GM12878 (cell line): ENCODE measurements around the gene ZBTB38. TPM values are rescaled to one million over a fixed set of nuclear protein-coding genes. Genes with fewer than 3 reads are reported as not detected.

ENCODE experiments used
- ATAC-seq: fragments of 200-7000 bp; cut with Tn5 transposase; 3 replicates; pipeline ENCODE4 v1.9.1; 2020; ENCODE audit warnings: mild to moderate bottlenecking, moderate library complexity
- BruUV-seq: library from RNA; stranded (reverse); fragments of 400-500 nt; replicated peaks from 2 replicates; lab custom pipeline; 2021; lab: Mats Ljungman, UMichigan
- CTCF ChIA-PET: fragments of 300-600 bp; sonication (Branson Sonifier 250); formaldehyde crosslinking; extraction: SDS; loops from one replicate; lab custom pipeline; 2021; ENCODE audit warnings: inconsistent platforms; lab: Yijun Ruan, JAX
- POLR2A ChIA-PET: fragments of 350-600 bp; formaldehyde crosslinking; extraction: SDS; loops from one replicate; lab custom pipeline; 2021; ENCODE audit warnings: inconsistent platforms; lab: Charles Lee
- RAD21 ChIA-PET: fragments of 300-600 bp; sonication (Branson Sonifier 250); formaldehyde crosslinking; loops from one replicate; lab custom pipeline; 2023; ENCODE audit warnings: antibody characterized with exemption; ENCODE audit not compliant: unreplicated experiment; lab: Charles Lee
- SMC1A ChIA-PET: fragments of 300-600 bp; sonication (Branson Sonifier 250); formaldehyde crosslinking; loops from one replicate; lab custom pipeline; 2023; ENCODE audit not compliant: unreplicated experiment, uncharacterized antibody; lab: Charles Lee
- DNase-seq: peaks from one replicate; pipeline ENCODE4 v3.0.0-alpha.2; 2011; ENCODE audit warnings: low read depth, low spot score
- FAIRE-seq: peaks from 3 replicates; lab custom pipeline; 2011; peaks lifted over from hg19 to GRCh38; lab: Jason Lieb, UNC
- H2AFZ ChIP-seq: 2 replicates; pipeline ENCODE4 v1.6.0; 2011; ENCODE audit warnings: low read depth, low read length, control low read depth; ENCODE audit not compliant: control insufficient read depth
- H3K27ac ChIP-seq: 2 replicates; pipeline ENCODE4 v1.5.1; 2011; ENCODE audit warnings: control low read depth; ENCODE audit not compliant: control insufficient read depth, insufficient read depth
- H3K27me3 ChIP-seq, 2 experiments: replicated peaks in 1 of 2; 2 replicates each; pipeline versions ENCODE4 v1.6.0 to v1.6.1; 2011; ENCODE audit warnings: low read length in 1 of 2; ENCODE audit not compliant: control insufficient read depth in 2 of 2, insufficient read depth in 2 of 2
- H3K36me3 ChIP-seq, 2 experiments: 2 replicates each; pipeline ENCODE4 v1.5.1; 2011; ENCODE audit warnings: low read length in 1 of 2; ENCODE audit not compliant: control insufficient read depth in 2 of 2, insufficient read depth in 2 of 2
- H3K4me1 ChIP-seq: 2 replicates; pipeline ENCODE4 v1.6.1; 2011; ENCODE audit warnings: mild to moderate bottlenecking, low read length, moderate library complexity, mixed read lengths; ENCODE audit not compliant: control insufficient read depth, insufficient read depth
- H3K4me2 ChIP-seq: 2 replicates; pipeline ENCODE4 v1.6.0; 2011; ENCODE audit warnings: control low read depth; ENCODE audit not compliant: control insufficient read depth, insufficient read depth
- H3K4me3 ChIP-seq: fragments of 200-600 bp; sonication (generic); 2 replicates; pipeline ENCODE4 v1.5.1; 2016
- H3K79me2 ChIP-seq: 2 replicates; pipeline ENCODE4 v1.6.0; 2011; ENCODE audit warnings: low read length; ENCODE audit not compliant: control insufficient read depth, insufficient read depth
- H3K9ac ChIP-seq: 2 replicates; pipeline ENCODE4 v1.8.0; 2011; ENCODE audit warnings: low read length, control low read depth, mixed read lengths; ENCODE audit not compliant: control insufficient read depth, insufficient read depth
- H3K9me3 ChIP-seq: replicated peaks from 3 replicates; pipeline ENCODE4 v1.5.1; 2011; ENCODE audit warnings: mild to moderate bottlenecking, low read length; ENCODE audit not compliant: control insufficient read depth, insufficient read depth
- H4K20me1 ChIP-seq: 2 replicates; pipeline ENCODE4 v1.6.0; 2011; ENCODE audit not compliant: control insufficient read depth, insufficient read depth
- BHLHE40 ChIP-seq, 2 experiments: fragments of 450-650 bp in 1 of 2; IDR thresholded peaks; 2 replicates each; pipeline ENCODE4 v1.6.1; 2011 to 2017; ENCODE audit warnings: low read depth in 2 of 2, borderline replicate concordance in 1 of 2, improper control_type of control experiment in 1 of 2, low read length in 1 of 2, mild to moderate bottlenecking in 1 of 2
- DPF2 ChIP-seq: fragments of 450-650 bp; IDR thresholded peaks from 2 replicates; pipeline ENCODE4 v1.6.1; 2017; ENCODE audit warnings: mild to moderate bottlenecking
- EED ChIP-seq: sonication (generic); IDR thresholded peaks from 2 replicates; pipeline ENCODE4 v1.6.1; 2016; ENCODE audit warnings: antibody characterized with exemption, low read depth
- HDAC6 ChIP-seq: fragments of 200-600 bp; sonication (generic); IDR thresholded peaks from one replicate; pipeline ENCODE4 v1.8.0; 2017; ENCODE audit warnings: antibody characterized with exemption; ENCODE audit not compliant: unreplicated experiment
- KAT2A ChIP-seq: conservative IDR thresholded peaks from 2 replicates; pipeline ENCODE4 v1.6.1; 2011; ENCODE audit warnings: low read depth, low read length; ENCODE audit not compliant: control insufficient read depth
- MEF2B ChIP-seq: fragments of 450-650 bp; IDR thresholded peaks from 2 replicates; pipeline ENCODE4 v1.6.1; 2018; ENCODE audit warnings: mild to moderate bottlenecking, moderate library complexity; ENCODE audit not compliant: partially characterized antibody, poor library complexity, severe bottlenecking
- POLR2A ChIP-seq: IDR thresholded peaks from 2 replicates; pipeline ENCODE4 v1.6.1; 2011; ENCODE audit warnings: low read depth, mild to moderate bottlenecking, low read length
- RBBP5 ChIP-seq: fragments of 200-600 bp; sonication (generic); conservative IDR thresholded peaks from 2 replicates; pipeline ENCODE4 v1.6.1; 2016
- RUNX3 ChIP-seq: IDR thresholded peaks from 2 replicates; pipeline ENCODE4 v1.6.1; 2012; ENCODE audit warnings: low read length, inconsistent platforms
- SMC3 ChIP-seq: IDR thresholded peaks from 2 replicates; pipeline ENCODE4 v1.6.1; 2011; ENCODE audit warnings: low read length, improper control_type of control experiment, borderline replicate concordance
- SUZ12 ChIP-seq: fragments of 200-600 bp; sonication (generic); IDR thresholded peaks from one replicate; pipeline ENCODE4 v1.6.1; 2018; ENCODE audit warnings: antibody characterized with exemption, mild to moderate bottlenecking; ENCODE audit not compliant: unreplicated experiment
- ZNF687 ChIP-seq: fragments of 450-650 bp; IDR thresholded peaks from 2 replicates; pipeline ENCODE4 v1.6.1; 2017; ENCODE audit warnings: mild to moderate bottlenecking, moderate library complexity
- WGBS: methylation state at CpG from one replicate; pipeline ENCODE4 v1.1.6; 2016; ENCODE audit warnings: low lambda C conversion rate; ENCODE audit not compliant: insufficient replicate concordance, insufficient coverage; ENCODE audit errors: missing lambda C conversion rate; 5-methylcytosine and 5-hydroxymethylcytosine counted together
- in situ Hi-C: fragments of 300-500 bp; cut with MboI; formaldehyde crosslinking; loops from 9 replicates; pipeline ENCODE4 v1.14.3; 2018; ENCODE audit warnings: mixed read lengths
- intact Hi-C: fragments of 100-400 bp; cut with micrococcal nuclease; formaldehyde crosslinking; loops from one replicate; pipeline ENCODE4 v1.14.2; 2022; ENCODE audit not compliant: unreplicated experiment
- polyA plus RNA-seq, 11 experiments: library from polyadenylated mRNA; depleted of rRNA in 4 of 11; unstranded in 6 of 11; stranded (reverse) in 5 of 11; fragments of >200 nt; fragmentation: Nextera tagmentation in 4 of 11; fragmentation: Illumina TruSeq in 1 of 11; extraction: Ambion mirVana in 4 of 11; extraction: Trizol in 1 of 11; gene quantifications; 1 replicate in 1 of 11; 2 replicates in 10 of 11; pipeline versions ENCODE4 v1.2.1 to v1.2.3, GENCODE V29; 2011 to 2016; ENCODE audit warnings: inconsistent platforms in 2 of 11, missing spikeins in 2 of 11, low read depth in 1 of 11
- total RNA-seq, 4 experiments: library from RNA; depleted of rRNA in 3 of 4; stranded (reverse); fragments of >200 nt in 3 of 4; fragmentation: Illumina TruSeq in 1 of 4; extraction: Trizol in 1 of 4; gene quantifications; 2 replicates each; pipeline versions ENCODE4 v1.2.1 to v1.2.3, GENCODE V29; 2013 to 2021
- TF ChIP-seq, protein P1 (sequence below): fragments of 450-650 bp; IDR thresholded peaks from 2 replicates; pipeline ENCODE4 v1.6.1; 2017; ENCODE audit warnings: low read depth, mild to moderate bottlenecking, moderate library complexity
- TF ChIP-seq, protein P2 (sequence below): fragments of 450-650 bp; IDR thresholded peaks from 2 replicates; pipeline ENCODE4 v1.6.1; 2018; ENCODE audit warnings: borderline replicate concordance, mild to moderate bottlenecking; ENCODE audit not compliant: partially characterized antibody

ZBTB38 gene
- total and polyA plus RNA-seq, 10 of the 15 experiments (the other 5 are each of a cell fraction or from before 2014, with no cell fraction given): 34.2 to 115 (median 88.6) TPM

GRCh38 chr3:141412087-141412935 lies 44.0 kb downstream of the ZBTB38 start:
- ChIA-PET RAD21 (interaction anchor here (0.9 to 14.3 kb wide), 20 partner anchors 9 to 101 kb away, joined by 3 to 387 read pairs (median 5); no protein-coding TSS in a partner anchor), POLR2A (interaction anchor here (0.6 to 14.2 kb wide), 16 partner anchors 9 to 100 kb away, joined by 3 to 453 read pairs (median 4); no protein-coding TSS in a partner anchor), CTCF (interaction anchor here (0.6 to 11.4 kb wide), 16 partner anchors 9 to 103 kb away, joined by 3 to 107 read pairs (median 8); no protein-coding TSS in a partner anchor), SMC1A (interaction anchor here (0.6 to 18.5 kb wide), 18 partner anchors 9 to 100 kb away, joined by 3 to 573 read pairs (median 11); partner anchors contain the start of gene ZBTB38)
- H3K9ac ChIP-seq: peak overlapping the region; percentile 60
- intact Hi-C loops (no loop called here), in situ Hi-C loops (no loop called here)
- peak overlapping the region; percentile 53 for H2AFZ ChIP-seq
- H3K4me2 ChIP-seq: peak overlapping the region; percentile 94
- WGBS: 25% methylated on average over 10 of the region's 10 CpGs
- H3K79me2 ChIP-seq: peaks cover 88% of the 10 kb centered on the region
- peak overlapping the region; percentile 92 for H3K27ac ChIP-seq
- FAIRE-seq (no peak), ATAC-seq (peak; percentile 63), DNase-seq (no peak)
- H3K36me3 ChIP-seq: peaks cover 22 to 55% of the 10 kb centered on the region in 2 experiments
- no peaks in the 10 kb centered on the region; the same call in 2 of the 3 replicates for H3K9me3 ChIP-seq
- TSS peak; percentile 1 for BruUV-seq
- no peaks in the 10 kb centered on the region; the same call in 1 of the 2 replicates for H4K20me1 ChIP-seq
- H3K4me3 ChIP-seq: peak overlapping the region; percentile 57
- H3K27me3 ChIP-seq: no peaks in the 10 kb centered on the region
- peaks cover 63% of the 10 kb centered on the region for H3K4me1 ChIP-seq
- TF ChIP-seq SUZ12 (no peak), SMC3 (no peak), KAT2A (no peak), MEF2B (peak; percentile 58), BHLHE40 (IDR thresholded peaks at IDR 0.05; ENCODE audit: borderline replicate concordance in 1 of 2, low read depth in 2 of 2, low read length in 1 of 2) (no peak), RUNX3 (peak; percentile 55; the same call in 1 of the 2 replicates), ZNF687 (no peak), HDAC6 (no peak), POLR2A (0 out of 2 replicates have a peak, but pooled peaks have one; percentile 34), EED (no peak), DPF2 (no peak), RBBP5 (no peak)
- TF ChIP-seq, protein P1, sequence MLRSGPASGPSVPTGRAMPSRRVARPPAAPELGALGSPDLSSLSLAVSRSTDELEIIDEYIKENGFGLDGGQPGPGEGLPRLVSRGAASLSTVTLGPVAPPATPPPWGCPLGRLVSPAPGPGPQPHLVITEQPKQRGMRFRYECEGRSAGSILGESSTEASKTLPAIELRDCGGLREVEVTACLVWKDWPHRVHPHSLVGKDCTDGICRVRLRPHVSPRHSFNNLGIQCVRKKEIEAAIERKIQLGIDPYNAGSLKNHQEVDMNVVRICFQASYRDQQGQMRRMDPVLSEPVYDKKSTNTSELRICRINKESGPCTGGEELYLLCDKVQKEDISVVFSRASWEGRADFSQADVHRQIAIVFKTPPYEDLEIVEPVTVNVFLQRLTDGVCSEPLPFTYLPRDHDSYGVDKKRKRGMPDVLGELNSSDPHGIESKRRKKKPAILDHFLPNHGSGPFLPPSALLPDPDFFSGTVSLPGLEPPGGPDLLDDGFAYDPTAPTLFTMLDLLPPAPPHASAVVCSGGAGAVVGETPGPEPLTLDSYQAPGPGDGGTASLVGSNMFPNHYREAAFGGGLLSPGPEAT: peak; percentile 72; the same call in 1 of the 2 replicates
- TF ChIP-seq, protein P2, sequence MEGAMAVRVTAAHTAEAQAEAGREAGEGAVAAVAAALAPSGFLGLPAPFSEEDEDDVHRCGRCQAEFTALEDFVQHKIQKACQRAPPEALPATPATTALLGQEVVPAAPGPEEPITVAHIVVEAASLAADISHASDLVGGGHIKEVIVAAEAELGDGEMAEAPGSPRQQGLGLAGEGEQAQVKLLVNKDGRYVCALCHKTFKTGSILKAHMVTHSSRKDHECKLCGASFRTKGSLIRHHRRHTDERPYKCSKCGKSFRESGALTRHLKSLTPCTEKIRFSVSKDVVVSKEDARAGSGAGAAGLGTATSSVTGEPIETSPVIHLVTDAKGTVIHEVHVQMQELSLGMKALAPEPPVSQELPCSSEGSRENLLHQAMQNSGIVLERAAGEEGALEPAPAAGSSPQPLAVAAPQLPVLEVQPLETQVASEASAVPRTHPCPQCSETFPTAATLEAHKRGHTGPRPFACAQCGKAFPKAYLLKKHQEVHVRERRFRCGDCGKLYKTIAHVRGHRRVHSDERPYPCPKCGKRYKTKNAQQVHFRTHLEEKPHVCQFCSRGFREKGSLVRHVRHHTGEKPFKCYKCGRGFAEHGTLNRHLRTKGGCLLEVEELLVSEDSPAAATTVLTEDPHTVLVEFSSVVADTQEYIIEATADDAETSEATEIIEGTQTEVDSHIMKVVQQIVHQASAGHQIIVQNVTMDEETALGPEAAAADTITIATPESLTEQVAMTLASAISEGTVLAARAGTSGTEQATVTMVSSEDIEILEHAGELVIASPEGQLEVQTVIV: no peak
